Measurements from ENCODE around the gene MRPL17. TPM values are rescaled to one million over a fixed set of nuclear protein-coding genes. Genes with fewer than 3 reads are reported as not detected.

Gene MRPL17
- total RNA-seq, 2 donors from 2014 or later = 30.8 to 97.8 TPM

- no peak overlapping the region for H3K4me3 ChIP-seq
- H3K36me3 ChIP-seq = peaks cover 27% of the 10 kb centered on the region
- no peak for DNase-seq (ENCODE audit: low spot score)
Measured at GRCh38 chr11:6637871-6638270, 45.3 kb downstream of the MRPL17 start.

DNA sequence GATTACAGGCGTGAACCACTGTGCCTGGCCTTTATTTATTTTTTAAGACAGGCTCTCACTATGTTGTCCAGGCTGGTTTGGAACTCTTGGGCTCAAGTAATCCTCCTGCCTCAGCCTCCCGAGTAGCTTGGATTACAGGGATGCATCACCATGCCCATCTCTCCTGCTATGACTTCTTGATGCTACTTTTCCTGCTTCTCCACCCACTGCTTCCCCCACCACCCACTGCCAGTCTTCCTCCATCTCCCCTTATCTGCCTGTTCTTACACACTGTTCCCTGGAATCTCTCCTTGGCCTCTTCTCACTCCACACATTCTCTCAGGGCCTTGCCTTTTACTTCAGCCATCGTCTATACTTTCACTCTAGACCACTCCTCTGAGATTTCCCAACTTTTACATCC lies 46.7 kb downstream of the MRPL17 start:
- no peaks in the 10 kb centered on the region for H3K9me3 ChIP-seq
- H3K4me1 ChIP-seq = peaks cover 0 to 62% of the 10 kb centered on the region in 2 donors
- TF ChIP-seq, protein P1, sequence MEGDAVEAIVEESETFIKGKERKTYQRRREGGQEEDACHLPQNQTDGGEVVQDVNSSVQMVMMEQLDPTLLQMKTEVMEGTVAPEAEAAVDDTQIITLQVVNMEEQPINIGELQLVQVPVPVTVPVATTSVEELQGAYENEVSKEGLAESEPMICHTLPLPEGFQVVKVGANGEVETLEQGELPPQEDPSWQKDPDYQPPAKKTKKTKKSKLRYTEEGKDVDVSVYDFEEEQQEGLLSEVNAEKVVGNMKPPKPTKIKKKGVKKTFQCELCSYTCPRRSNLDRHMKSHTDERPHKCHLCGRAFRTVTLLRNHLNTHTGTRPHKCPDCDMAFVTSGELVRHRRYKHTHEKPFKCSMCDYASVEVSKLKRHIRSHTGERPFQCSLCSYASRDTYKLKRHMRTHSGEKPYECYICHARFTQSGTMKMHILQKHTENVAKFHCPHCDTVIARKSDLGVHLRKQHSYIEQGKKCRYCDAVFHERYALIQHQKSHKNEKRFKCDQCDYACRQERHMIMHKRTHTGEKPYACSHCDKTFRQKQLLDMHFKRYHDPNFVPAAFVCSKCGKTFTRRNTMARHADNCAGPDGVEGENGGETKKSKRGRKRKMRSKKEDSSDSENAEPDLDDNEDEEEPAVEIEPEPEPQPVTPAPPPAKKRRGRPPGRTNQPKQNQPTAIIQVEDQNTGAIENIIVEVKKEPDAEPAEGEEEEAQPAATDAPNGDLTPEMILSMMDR (IDR thresholded peaks at IDR 0.05) = no peak
- H3K27me3 ChIP-seq = no peaks in the 10 kb centered on the region
- DNase-seq (ENCODE audit: low spot score) = no peak
- H3K4me3 ChIP-seq = no peak overlapping the region
- H3K27ac ChIP-seq = no peak overlapping the region
- H3K36me3 ChIP-seq = peaks cover 38% of the 10 kb centered on the region

More at GRCh38 chr11:6637871-6638270, 45.3 kb downstream of the MRPL17 start:
- Histone ChIP-seq H3K9me3 (no peaks in the 10 kb centered on the region), H3K4me1 (peaks cover 0 to 62% of the 10 kb centered on the region in 2 donors), H3K27me3 (no peaks in the 10 kb centered on the region), H3K27ac (no peak overlapping the region)
- TF ChIP-seq, protein P1 (IDR thresholded peaks at IDR 0.05) = no peak

DNA sequence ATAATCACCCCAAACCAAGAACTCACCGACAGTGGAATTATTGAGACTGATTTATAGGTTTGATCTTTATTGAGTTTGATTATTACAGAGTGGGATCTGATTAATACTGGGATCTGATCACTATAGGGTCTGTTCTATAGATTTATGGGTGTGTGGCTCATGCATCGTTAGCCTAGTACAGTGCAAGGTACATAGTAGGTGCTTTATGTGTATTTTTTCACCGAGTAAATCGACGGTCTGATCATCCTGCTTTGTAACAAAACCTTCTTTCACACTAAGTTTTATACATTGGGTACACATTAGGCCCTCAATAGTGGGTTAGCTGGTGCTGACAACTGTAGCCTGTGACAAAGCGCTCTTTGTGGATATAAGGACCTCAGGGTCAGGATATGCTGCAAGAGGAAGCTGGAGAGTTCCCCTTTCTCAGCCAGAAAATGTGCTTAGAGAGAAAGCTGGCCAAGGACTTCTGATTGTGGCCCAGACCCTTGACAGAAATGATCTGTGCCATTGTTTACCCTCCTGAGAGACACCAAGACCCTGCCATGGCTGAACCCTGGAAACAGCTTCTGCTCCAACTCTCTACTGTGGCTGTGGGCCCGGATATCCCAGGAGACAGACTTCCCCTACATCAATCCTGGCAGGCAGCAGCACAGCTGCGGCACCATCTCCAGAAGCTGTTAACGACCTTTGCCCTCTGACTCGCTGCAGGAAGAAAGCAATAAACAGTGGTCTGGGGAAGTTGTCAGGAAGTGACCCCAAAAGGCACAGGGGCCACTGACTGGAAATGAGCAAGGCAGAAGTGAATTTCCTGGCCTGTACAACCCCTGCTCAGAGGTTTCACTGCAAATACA lies 47.8 kb downstream of the MRPL17 start:
- Histone ChIP-seq H3K4me3 (no peak overlapping the region), H3K27me3 (no peaks in the 10 kb centered on the region), H3K4me1 (peaks cover 0 to 62% of the 10 kb centered on the region in 2 donors), H3K27ac (peak overlapping the region; percentile 44 to 64), H3K9me3 (no peaks in the 10 kb centered on the region), H3K36me3 (peaks cover 31% of the 10 kb centered on the region)
- DNase-seq (ENCODE audit: low spot score) = no peak
- TF ChIP-seq, protein P1 (IDR thresholded peaks at IDR 0.05) = no peak

- Histone ChIP-seq H3K27ac (peak overlapping the region in 1 of 2 donors; percentile 64), H3K4me3 (no peak overlapping the region), H3K27me3 (no peaks in the 10 kb centered on the region), H3K9me3 (no peaks in the 10 kb centered on the region), H3K4me1 (peaks cover 0 to 62% of the 10 kb centered on the region in 2 donors), H3K36me3 (peaks cover 29% of the 10 kb centered on the region)
- no peak for DNase-seq (ENCODE audit: low spot score)
- TF ChIP-seq, protein P1 (IDR thresholded peaks at IDR 0.05) = no peak
Measured at GRCh38 chr11:6634534-6634933, 48.6 kb downstream of the MRPL17 start.

- H3K4me3 ChIP-seq = no peak overlapping the region
- H3K36me3 ChIP-seq = peaks cover 35% of the 10 kb centered on the region
- no peak overlapping the region for H3K27ac ChIP-seq
- peaks cover 0 to 54% of the 10 kb centered on the region in 2 donors for H3K4me1 ChIP-seq
- TF ChIP-seq, protein P1 (IDR thresholded peaks at IDR 0.05) = no peak
- DNase-seq (ENCODE audit: low spot score) = no peak
- no peaks in the 10 kb centered on the region for H3K9me3 ChIP-seq
- H3K27me3 ChIP-seq = no peaks in the 10 kb centered on the region
Measured at GRCh38 chr11:6633422-6634408, 49.4 kb downstream of the MRPL17 start.
